H9 (cell line): ENCODE measurements around the gene UBE2L3. TPM values are rescaled to one million over a fixed set of nuclear protein-coding genes. Genes with fewer than 3 reads are reported as not detected.

Experiments used
- DNase-seq: peaks from one replicate; pipeline ENCODE4 v3.0.0-alpha.2; 2017
- H2AFZ ChIP-seq: one replicate; pipeline ENCODE4 v1.6.1; 2013; ENCODE audit warnings: mild to moderate bottlenecking, low read length, control low read depth, moderate library complexity
- H2AK5ac ChIP-seq: 2 replicates; pipeline ENCODE4 v1.6.1; 2013; ENCODE audit warnings: low read length, control low read depth, mixed read lengths; ENCODE audit not compliant: insufficient read length
- H2BK120ac ChIP-seq: one replicate; pipeline ENCODE4 v1.6.1; 2013; ENCODE audit warnings: low read depth, mild to moderate bottlenecking, low read length, control low read depth, inconsistent platforms; ENCODE audit not compliant: poor library complexity, severe bottlenecking
- H2BK12ac ChIP-seq: 2 replicates; pipeline ENCODE4 v1.6.1; 2013; ENCODE audit warnings: low read length, control low read depth, mixed read lengths, low read depth; ENCODE audit not compliant: insufficient read length
- H2BK15ac ChIP-seq: 2 replicates; pipeline ENCODE4 v1.6.1; 2013; ENCODE audit warnings: low read depth, low read length, control low read depth
- H2BK20ac ChIP-seq: one replicate; pipeline ENCODE4 v1.6.1; 2013; ENCODE audit warnings: low read depth, mild to moderate bottlenecking, low read length, control low read depth, inconsistent platforms; ENCODE audit not compliant: poor library complexity, severe bottlenecking
- H2BK5ac ChIP-seq: 2 replicates; pipeline ENCODE4 v1.6.1; 2013; ENCODE audit warnings: low read length, control low read depth, mixed read lengths; ENCODE audit not compliant: insufficient read length
- H3K14ac ChIP-seq: 2 replicates; pipeline ENCODE4 v1.6.1; 2013; ENCODE audit warnings: low read length, control low read depth; ENCODE audit not compliant: insufficient read depth
- H3K18ac ChIP-seq: 2 replicates; pipeline ENCODE4 v1.6.1; 2013; ENCODE audit warnings: low read depth, mild to moderate bottlenecking, mixed read lengths, low read length, control low read depth; ENCODE audit not compliant: insufficient read length
- H3K23ac ChIP-seq: 2 replicates; pipeline ENCODE4 v1.6.1; 2013; ENCODE audit warnings: low read length, control low read depth, mixed read lengths, low read depth; ENCODE audit not compliant: insufficient read length
- H3K23me2 ChIP-seq: 2 replicates; pipeline ENCODE4 v1.6.1; 2013; ENCODE audit warnings: low read depth, mild to moderate bottlenecking, mixed read lengths, low read length, control low read depth; ENCODE audit not compliant: insufficient read length, poor library complexity, severe bottlenecking
- H3K27ac ChIP-seq: 2 replicates; pipeline ENCODE4 v1.5.1; 2013; ENCODE audit warnings: low read length, control low read depth, mixed read lengths, low read depth; ENCODE audit not compliant: insufficient read length
- H3K27me3 ChIP-seq: 2 replicates; pipeline ENCODE4 v1.6.1; 2013; ENCODE audit warnings: low read length, control low read depth, inconsistent platforms; ENCODE audit not compliant: insufficient read depth
- H3K4ac ChIP-seq: 2 replicates; pipeline ENCODE4 v1.6.1; 2013; ENCODE audit warnings: low read depth, mild to moderate bottlenecking, control low read depth, inconsistent platforms, low read length, moderate library complexity
- H3K4me1 ChIP-seq: 2 replicates; pipeline ENCODE4 v1.6.1; 2013; ENCODE audit warnings: low read length, control low read depth, inconsistent platforms; ENCODE audit not compliant: insufficient read depth
- H3K4me2 ChIP-seq: 2 replicates; pipeline ENCODE4 v1.6.1; 2013; ENCODE audit warnings: low read length, control low read depth, mixed read lengths; ENCODE audit not compliant: insufficient read length, insufficient read depth
- H3K56ac ChIP-seq: 2 replicates; pipeline ENCODE4 v1.6.1; 2013; ENCODE audit warnings: low read depth, mild to moderate bottlenecking, mixed read lengths, low read length, control low read depth; ENCODE audit not compliant: insufficient read length
- H3K79me1 ChIP-seq: 2 replicates; pipeline ENCODE4 v1.6.1; 2013; ENCODE audit warnings: low read depth, mild to moderate bottlenecking, moderate library complexity, low read length, control low read depth, inconsistent platforms; ENCODE audit not compliant: insufficient read depth, poor library complexity, severe bottlenecking
- H3K79me2 ChIP-seq: 2 replicates; pipeline ENCODE4 v1.6.1; 2013; ENCODE audit warnings: low read length, control low read depth, inconsistent platforms; ENCODE audit not compliant: insufficient read depth
- H3K9ac ChIP-seq: 2 replicates; pipeline ENCODE4 v1.6.1; 2013; ENCODE audit warnings: low read length, control low read depth, mixed read lengths; ENCODE audit not compliant: insufficient read length; ENCODE audit errors: extremely low read depth
- H3K9me3 ChIP-seq: one replicate; pipeline ENCODE4 v1.6.1; 2013; ENCODE audit warnings: low read depth, low read length, inconsistent platforms; ENCODE audit not compliant: control insufficient read depth
- H3T11ph ChIP-seq: one replicate; pipeline ENCODE4 v1.6.1; 2013; ENCODE audit warnings: mild to moderate bottlenecking, low read length, control low read depth, inconsistent platforms
- H4K20me1 ChIP-seq: one replicate; pipeline ENCODE4 v1.6.1; 2013; ENCODE audit not compliant: control insufficient read depth, insufficient read length, insufficient read depth
- H4K5ac ChIP-seq: 2 replicates; pipeline ENCODE4 v1.6.1; 2013; ENCODE audit warnings: low read depth, mild to moderate bottlenecking, mixed read lengths, low read length, control low read depth; ENCODE audit not compliant: insufficient read length
- H4K8ac ChIP-seq: replicated peaks from 2 replicates; pipeline ENCODE4 v1.6.1; 2013; ENCODE audit warnings: low read length, control low read depth, mixed read lengths, low read depth; ENCODE audit not compliant: insufficient read length
- H4K91ac ChIP-seq: 2 replicates; pipeline ENCODE4 v1.6.1; 2013; ENCODE audit warnings: low read depth, mild to moderate bottlenecking, moderate library complexity, mixed read lengths, low read length, control low read depth; ENCODE audit not compliant: insufficient read length
- H3K27ac Mint-ChIP-seq, 3 experiments: 2 replicates in 2 of 3; 3 replicates in 1 of 3; pipeline ENCODE4 v1.8.0; 2020 to 2021; ENCODE audit warnings: mixed read lengths in 3 of 3, mild to moderate bottlenecking in 1 of 3, moderate library complexity in 1 of 3
- H3K27me3 Mint-ChIP-seq: 2 replicates; pipeline ENCODE4 v1.8.0; 2021; ENCODE audit warnings: low read depth, mild to moderate bottlenecking, moderate library complexity, mixed read lengths
- H3K36me3 Mint-ChIP-seq, 3 experiments: 2 replicates in 2 of 3; 3 replicates in 1 of 3; pipeline ENCODE4 v1.8.0; 2020 to 2021; ENCODE audit warnings: low read depth in 3 of 3, mixed read lengths in 3 of 3; ENCODE audit not compliant: insufficient read depth in 1 of 3
- H3K4me1 Mint-ChIP-seq, 2 experiments: 2 replicates each; pipeline ENCODE4 v1.8.0; 2020; ENCODE audit warnings: mixed read lengths in 2 of 2
- H3K4me3 Mint-ChIP-seq, 2 experiments: 2 replicates in 1 of 2; 3 replicates in 1 of 2; pipeline ENCODE4 v1.8.0; 2020 to 2021; ENCODE audit warnings: mild to moderate bottlenecking in 2 of 2, mixed read lengths in 2 of 2, moderate library complexity in 1 of 2
- H3K9me3 Mint-ChIP-seq, 2 experiments: 2 replicates in 1 of 2; 3 replicates in 1 of 2; pipeline ENCODE4 v1.8.0; 2020; ENCODE audit warnings: mild to moderate bottlenecking in 2 of 2, mixed read lengths in 2 of 2, moderate library complexity in 1 of 2
- CTCF ChIP-seq: fragments of 200-600 bp; sonication (generic); conservative IDR thresholded peaks from 3 replicates; pipeline ENCODE4 v1.8.0; 2021; ENCODE audit warnings: antibody characterized with exemption, mild to moderate bottlenecking
- WGBS: extraction: QIAGEN DNeasy Blood & Tissue Kit; methylation state at CpG from one replicate; pipeline ENCODE4 v1.1.7; 2013; ENCODE audit warnings: missing lambda C conversion rate, low lambda C conversion rate, mixed read lengths; ENCODE audit not compliant: insufficient read length; ENCODE audit errors: extremely low coverage; 5-methylcytosine and 5-hydroxymethylcytosine counted together
- total RNA-seq: library from RNA; stranded (reverse); gene quantifications from 2 replicates; pipeline ENCODE4 v1.2.1, GENCODE V29; 2021

Gene UBE2L3
- total RNA-seq, 1 experiment from 2014 or later, result 79.7 TPM

GRCh38 chr22:21635771-21636510 is 68.4 kb downstream of the UBE2L3 start:
- H3K9me3 ChIP-seq, result no peaks in the 10 kb centered on the region

More at GRCh38 chr22:21635771-21636510, 68.4 kb downstream of the UBE2L3 start:
- no peak overlapping the region for H3K56ac ChIP-seq
- Mint-ChIP-seq H3K27me3 (peaks cover 34% of the 10 kb centered on the region), H3K4me3 (no peak overlapping the region), H3K27ac (no peak overlapping the region; a peak in 1 of 7 replicates), H3K4me1 (peaks cover 3 to 7% of the 10 kb centered on the region in 2 experiments), H3K36me3 (no peaks in the 10 kb centered on the region), H3K9me3 (no peaks in the 10 kb centered on the region; a peak in 1 of 5 replicates)
- no peak overlapping the region for H4K5ac ChIP-seq
- H3K4ac ChIP-seq, result no peak overlapping the region
- H2BK120ac ChIP-seq, result no peak overlapping the region
- H2BK5ac ChIP-seq, result no peak overlapping the region
- no peak overlapping the region for H3K4me2 ChIP-seq
- no peak overlapping the region for H3K23ac ChIP-seq
- no peak overlapping the region for H4K8ac ChIP-seq
- H3K4me1 ChIP-seq, result no peaks in the 10 kb centered on the region
- H2AK5ac ChIP-seq, result no peak overlapping the region
- no CpG with 5 or more reads among the region's 15 CpGs for WGBS
- H3K27me3 ChIP-seq, result no peaks in the 10 kb centered on the region; the same call in 1 of the 2 replicates
- no peaks in the 10 kb centered on the region for H3K79me1 ChIP-seq
- H3K9ac ChIP-seq, result no peak overlapping the region
- no peaks in the 10 kb centered on the region for H4K20me1 ChIP-seq
- H2AFZ ChIP-seq, result no peak overlapping the region
- no peak overlapping the region for H2BK15ac ChIP-seq
- H3K18ac ChIP-seq, result no peak overlapping the region
- no peak for TF ChIP-seq CTCF
- H3K27ac ChIP-seq, result no peak overlapping the region
- H3K23me2 ChIP-seq, result no peaks in the 10 kb centered on the region
- H2BK20ac ChIP-seq, result no peak overlapping the region
- H3K79me2 ChIP-seq, result no peaks in the 10 kb centered on the region
- no peak overlapping the region for H4K91ac ChIP-seq
- no peak for DNase-seq
- no peak overlapping the region for H2BK12ac ChIP-seq
- no peak overlapping the region for H3T11ph ChIP-seq
- no peak overlapping the region; the same call in 1 of the 2 replicates for H3K14ac ChIP-seq
